Measurements from ENCODE around the gene BATF.

The BATF gene

DNA sequence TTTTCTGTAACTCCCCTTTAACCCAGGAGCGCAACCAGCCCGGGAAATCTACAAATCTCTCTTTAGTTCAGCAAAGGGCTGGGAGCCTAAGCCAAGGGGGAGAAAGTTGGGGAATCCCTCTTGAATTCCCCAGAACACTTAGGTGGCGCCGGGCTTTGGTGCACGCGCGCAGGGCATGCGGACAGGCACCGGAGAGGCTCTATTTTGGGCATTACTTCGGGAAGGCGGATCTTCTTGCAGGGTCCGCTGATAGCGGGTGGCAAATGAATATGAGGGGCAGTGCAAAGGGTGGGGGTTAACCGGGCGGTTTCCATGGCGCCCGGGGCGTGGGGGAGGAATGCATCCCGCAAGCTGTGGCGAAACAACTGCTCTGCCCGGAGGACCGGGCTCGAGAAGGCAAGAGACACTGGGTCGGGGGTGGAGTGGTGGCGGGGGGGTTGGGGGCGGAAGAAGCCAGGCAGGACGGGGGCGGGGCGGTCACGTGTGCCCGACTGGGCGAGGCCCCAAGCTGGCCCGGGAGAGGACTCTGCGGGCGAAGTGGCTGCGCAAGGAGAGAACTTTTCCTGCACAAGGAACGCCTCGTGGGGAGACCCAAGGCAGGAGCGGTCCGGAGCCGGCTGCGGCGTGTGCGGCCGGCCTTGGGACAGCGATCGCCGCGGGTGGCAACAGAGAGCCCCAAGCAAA lies 56.0 kb downstream of the BATF start, which contains the start of gene FLVCR2:
FLVCR2 (plus strand) TSS at position 519 of the 684 bp plus-strand sequence. CDS start 353 bp downstream, outside the sequence.
- Histone ChIP-seq H2AFZ (ENCODE audit: low read length) (peak within 1 kb of the TSS; percentile 94), H3K27me3 (ENCODE audit: insufficient read depth, low read length, poor library complexity, severe bottlenecking) (no peaks in the 10 kb centered on the region), H3K9me2 (replicated peaks; ENCODE audit: low read depth, low read length) (no peaks in the 10 kb centered on the region), H3K9ac (ENCODE audit: low read depth, low read length, poor library complexity, severe bottlenecking) (no peak within 1 kb of the TSS), H4K20me1 (ENCODE audit: insufficient read depth, low read length, poor library complexity, severe bottlenecking) (no peaks in the 10 kb centered on the region), H3K9me3 (ENCODE audit: insufficient read depth, low read depth, low read length) (no peaks in the 10 kb centered on the region), H3K4me1 (ENCODE audit: insufficient read depth, low read length, poor library complexity, severe bottlenecking) (peaks cover 12% of the 10 kb centered on the region), H3K4me3 (ENCODE audit: low read length, poor library complexity, severe bottlenecking) (peak within 1 kb of the TSS; percentile 75), H3K4me2 (ENCODE audit: low read depth, low read length, poor library complexity, severe bottlenecking) (peak within 1 kb of the TSS; percentile 94), H3K79me2 (ENCODE audit: insufficient read depth, low read length) (no peaks in the 10 kb centered on the region), H3F3A (ENCODE audit: low read depth) (no peaks in the 10 kb centered on the region), H3K36me3 (ENCODE audit: insufficient read depth, low read length) (no peaks in the 10 kb centered on the region)
- TF ChIP-seq, protein P1, sequence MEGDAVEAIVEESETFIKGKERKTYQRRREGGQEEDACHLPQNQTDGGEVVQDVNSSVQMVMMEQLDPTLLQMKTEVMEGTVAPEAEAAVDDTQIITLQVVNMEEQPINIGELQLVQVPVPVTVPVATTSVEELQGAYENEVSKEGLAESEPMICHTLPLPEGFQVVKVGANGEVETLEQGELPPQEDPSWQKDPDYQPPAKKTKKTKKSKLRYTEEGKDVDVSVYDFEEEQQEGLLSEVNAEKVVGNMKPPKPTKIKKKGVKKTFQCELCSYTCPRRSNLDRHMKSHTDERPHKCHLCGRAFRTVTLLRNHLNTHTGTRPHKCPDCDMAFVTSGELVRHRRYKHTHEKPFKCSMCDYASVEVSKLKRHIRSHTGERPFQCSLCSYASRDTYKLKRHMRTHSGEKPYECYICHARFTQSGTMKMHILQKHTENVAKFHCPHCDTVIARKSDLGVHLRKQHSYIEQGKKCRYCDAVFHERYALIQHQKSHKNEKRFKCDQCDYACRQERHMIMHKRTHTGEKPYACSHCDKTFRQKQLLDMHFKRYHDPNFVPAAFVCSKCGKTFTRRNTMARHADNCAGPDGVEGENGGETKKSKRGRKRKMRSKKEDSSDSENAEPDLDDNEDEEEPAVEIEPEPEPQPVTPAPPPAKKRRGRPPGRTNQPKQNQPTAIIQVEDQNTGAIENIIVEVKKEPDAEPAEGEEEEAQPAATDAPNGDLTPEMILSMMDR (conservative IDR thresholded peaks at IDR 0.05; ENCODE audit: low read length) = no peak
- TF ChIP-seq EZH2phosphoT487 (IDR thresholded peaks at IDR 0.05; ENCODE audit: borderline replicate concordance) = no peak

- Histone ChIP-seq H3F3A (ENCODE audit: low read depth) (no peaks in the 10 kb centered on the region), H2AFZ (ENCODE audit: low read length) (peak overlapping the region; percentile 94), H3K4me1 (ENCODE audit: insufficient read depth, low read length, poor library complexity, severe bottlenecking) (peaks cover 12% of the 10 kb centered on the region), H4K20me1 (ENCODE audit: insufficient read depth, low read length, poor library complexity, severe bottlenecking) (no peaks in the 10 kb centered on the region), H3K4me2 (ENCODE audit: low read depth, low read length, poor library complexity, severe bottlenecking) (peak overlapping the region; percentile 94), H3K27me3 (ENCODE audit: insufficient read depth, low read length, poor library complexity, severe bottlenecking) (no peaks in the 10 kb centered on the region), H3K4me3 (ENCODE audit: low read length, poor library complexity, severe bottlenecking) (peak overlapping the region; percentile 75), H3K36me3 (ENCODE audit: insufficient read depth, low read length) (no peaks in the 10 kb centered on the region), H3K9me2 (replicated peaks; ENCODE audit: low read depth, low read length) (no peaks in the 10 kb centered on the region), H3K79me2 (ENCODE audit: insufficient read depth, low read length) (no peaks in the 10 kb centered on the region), H3K9me3 (ENCODE audit: insufficient read depth, low read depth, low read length) (no peaks in the 10 kb centered on the region), H3K9ac (ENCODE audit: low read depth, low read length, poor library complexity, severe bottlenecking) (no peak overlapping the region)
- TF ChIP-seq, protein P1 (conservative IDR thresholded peaks at IDR 0.05; ENCODE audit: low read length) = no peak
- TF ChIP-seq EZH2phosphoT487 (IDR thresholded peaks at IDR 0.05; ENCODE audit: borderline replicate concordance) = no peak
Measured at GRCh38 chr14:75578786-75579337, 56.6 kb downstream of the BATF start.

DNA sequence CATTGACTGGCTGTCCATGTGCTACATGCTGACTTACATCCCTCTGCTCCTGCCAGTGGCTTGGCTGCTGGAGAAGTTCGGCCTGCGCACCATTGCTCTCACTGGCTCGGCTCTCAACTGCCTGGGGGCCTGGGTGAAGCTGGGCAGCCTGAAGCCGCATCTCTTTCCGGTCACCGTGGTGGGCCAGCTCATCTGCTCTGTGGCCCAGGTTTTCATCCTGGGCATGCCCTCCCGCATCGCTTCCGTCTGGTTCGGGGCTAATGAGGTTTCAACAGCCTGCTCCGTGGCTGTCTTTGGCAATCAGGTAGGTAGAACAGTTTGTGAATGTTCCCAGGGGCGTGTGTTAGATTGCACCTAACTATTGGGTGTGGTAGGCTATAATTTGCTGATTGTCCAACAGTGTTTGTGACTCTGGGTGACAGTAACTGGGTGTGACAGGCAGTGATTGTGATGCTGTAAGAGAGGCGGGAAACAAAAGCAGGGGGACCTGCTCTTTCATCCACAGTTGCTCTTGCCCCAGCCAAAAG lies 57.1 kb downstream of the BATF start:
- no peak overlapping the region for H3K4me3 ChIP-seq (ENCODE audit: low read length, poor library complexity, severe bottlenecking)
- H3K9me3 ChIP-seq (ENCODE audit: insufficient read depth, low read depth, low read length) = no peaks in the 10 kb centered on the region
- no peaks in the 10 kb centered on the region for H3K27me3 ChIP-seq (ENCODE audit: insufficient read depth, low read length, poor library complexity, severe bottlenecking)
- H3K9ac ChIP-seq (ENCODE audit: low read depth, low read length, poor library complexity, severe bottlenecking) = no peak overlapping the region
- no peaks in the 10 kb centered on the region for H4K20me1 ChIP-seq (ENCODE audit: insufficient read depth, low read length, poor library complexity, severe bottlenecking)
- peaks cover 12% of the 10 kb centered on the region for H3K4me1 ChIP-seq (ENCODE audit: insufficient read depth, low read length, poor library complexity, severe bottlenecking)
- TF ChIP-seq EZH2phosphoT487 (IDR thresholded peaks at IDR 0.05; ENCODE audit: borderline replicate concordance) = no peak
- TF ChIP-seq, protein P1 (conservative IDR thresholded peaks at IDR 0.05; ENCODE audit: low read length) = no peak
- no peaks in the 10 kb centered on the region for H3K36me3 ChIP-seq (ENCODE audit: insufficient read depth, low read length)
- H3F3A ChIP-seq (ENCODE audit: low read depth) = no peaks in the 10 kb centered on the region
- no peak overlapping the region for H2AFZ ChIP-seq (ENCODE audit: low read length)
- H3K79me2 ChIP-seq (ENCODE audit: insufficient read depth, low read length) = no peaks in the 10 kb centered on the region
- no peaks in the 10 kb centered on the region for H3K9me2 ChIP-seq (replicated peaks; ENCODE audit: low read depth, low read length)
- no peak overlapping the region for H3K4me2 ChIP-seq (ENCODE audit: low read depth, low read length, poor library complexity, severe bottlenecking)
